GM18909 (cell line): ENCODE results near the gene RPS2.

Experiments
- ATAC-seq: cut with Tn5 transposase; IDR thresholded peaks from one replicate; pipeline ENCODE4 v1.9.1; 2021; ENCODE audit warnings: mild to moderate bottlenecking; ENCODE audit not compliant: unreplicated experiment, poor library complexity

RPS2 gene

GRCh38 chr16:1982991-1983543, 18.4 kb upstream of the RPS2 start:
- ATAC-seq, result no peak

- no peak for ATAC-seq
Measured at GRCh38 chr16:1982013-1982433, 17.4 kb upstream of the RPS2 start.

GRCh38 chr16:1981398-1981836, 16.8 kb upstream of the RPS2 start, which contains the start of gene NOXO1:
Gene NOXO1, minus strand, starts transcription at chr16:1981469. Its CDS starts 290 bp downstream, at chr16:1981179.
- no peak for ATAC-seq

GRCh38 chr16:1980770-1981087, 16.1 kb upstream of the RPS2 start:
- no peak for ATAC-seq

GRCh38 chr16:1980030-1980769, 15.6 kb upstream of the RPS2 start:
- ATAC-seq, result no peak

- no peak for ATAC-seq
Measured at GRCh38 chr16:1979271-1980029, 14.8 kb upstream of the RPS2 start.

- ATAC-seq, result no peak
Measured at GRCh38 chr16:1978476-1979120, 14.0 kb upstream of the RPS2 start.

GRCh38 chr16:1977875-1978268, 13.2 kb upstream of the RPS2 start:
- no peak for ATAC-seq

GRCh38 chr16:1976951-1977874, 12.6 kb upstream of the RPS2 start:
- ATAC-seq, result no peak

GRCh38 chr16:1976216-1976520, 11.5 kb upstream of the RPS2 start:
- ATAC-seq, result no peak

- no peak for ATAC-seq
Measured at GRCh38 chr16:1975432-1976215, 11.0 kb upstream of the RPS2 start.

GRCh38 chr16:1974157-1975070, 9.8 kb upstream of the RPS2 start:
- ATAC-seq, result no peak

GRCh38 chr16:1973461-1974156, 9.0 kb upstream of the RPS2 start:
- ATAC-seq, result no peak

GRCh38 chr16:1972490-1972877, 7.9 kb upstream of the RPS2 start:
- no peak for ATAC-seq

GRCh38 chr16:1971796-1972489, 7.3 kb upstream of the RPS2 start, which contains the start of gene TBL3:
Gene TBL3, plus strand, starts transcription at chr16:1972053. Its CDS starts 112 bp downstream, at chr16:1972165.
- peak; percentile 77 for ATAC-seq

- no peak for ATAC-seq
Measured at GRCh38 chr16:1968146-1968953, 3.7 kb upstream of the RPS2 start.
